ENCODE results near the gene ATP6V1G2. TPM values are rescaled to one million over a fixed set of nuclear protein-coding genes. Genes with fewer than 3 reads are reported as not detected.
A peak's percentile ranks its signal among the peaks of the same experiment; 100 is the strongest.

The ATP6V1G2 gene
- total RNA-seq, 4 donors from 2014 or later: 1.2 to 1.6 TPM; not detected in 2

GRCh38 chr6:31580807-31581433, 34.5 kb upstream of the ATP6V1G2 start:
- intact Hi-C loops (cut with DNase I; ENCODE audit: low total_unique reads): no loop called here
- peak overlapping the region; percentile 57 to 78 for H3K4me3 ChIP-seq
- peak; percentile 85 to 88 for DNase-seq
- no peaks in the 10 kb centered on the region for H3K36me3 ChIP-seq
- peak overlapping the region; percentile 80 to 92 for H3K27ac ChIP-seq
- no peaks in the 10 kb centered on the region for H3K9me3 ChIP-seq
- peaks cover 0 to 5% of the 10 kb centered on the region in 2 donors for H3K4me1 ChIP-seq
- TF ChIP-seq POLR2A (IDR thresholded peaks at IDR 0.05) (peak; percentile 40 to 52), CTCF (IDR thresholded peaks at IDR 0.05) (peak; percentile 91 to 98 (median 96))
- H3K27me3 ChIP-seq: no peaks in the 10 kb centered on the region

- Histone ChIP-seq H3K27me3 (no peaks in the 10 kb centered on the region), H3K4me1 (peaks cover 0 to 5% of the 10 kb centered on the region in 2 donors), H3K4me3 (peak overlapping the region; percentile 57 to 78), H3K36me3 (no peaks in the 10 kb centered on the region), H3K9me3 (no peaks in the 10 kb centered on the region), H3K27ac (peak overlapping the region; percentile 80 to 92)
- no peak for DNase-seq
- TF ChIP-seq CTCF (IDR thresholded peaks at IDR 0.05) (no peak), POLR2A (IDR thresholded peaks at IDR 0.05) (no peak)
- intact Hi-C loops (cut with DNase I; ENCODE audit: low total_unique reads): no loop called here
Measured at GRCh38 chr6:31580438-31580740, 34.0 kb upstream of the ATP6V1G2 start.

- Histone ChIP-seq H3K27me3 (no peaks in the 10 kb centered on the region), H3K36me3 (no peaks in the 10 kb centered on the region), H3K27ac (no peak overlapping the region), H3K9me3 (no peaks in the 10 kb centered on the region), H3K4me3 (no peak overlapping the region), H3K4me1 (peaks cover 0 to 5% of the 10 kb centered on the region in 2 donors)
- no peak for DNase-seq
- intact Hi-C loops (cut with DNase I; ENCODE audit: low total_unique reads): no loop called here
- TF ChIP-seq POLR2A (IDR thresholded peaks at IDR 0.05): no peak
- TF ChIP-seq CTCF (IDR thresholded peaks at IDR 0.05): no peak
Measured at GRCh38 chr6:31579546-31580437, 33.4 kb upstream of the ATP6V1G2 start.

- Histone ChIP-seq H3K27ac (no peak overlapping the region), H3K36me3 (no peaks in the 10 kb centered on the region), H3K9me3 (no peaks in the 10 kb centered on the region), H3K27me3 (no peaks in the 10 kb centered on the region), H3K4me1 (peaks cover 0 to 5% of the 10 kb centered on the region in 2 donors), H3K4me3 (no peak overlapping the region)
- DNase-seq: no peak
- TF ChIP-seq POLR2A (IDR thresholded peaks at IDR 0.05) (no peak), CTCF (IDR thresholded peaks at IDR 0.05) (no peak)
- intact Hi-C loops (cut with DNase I; ENCODE audit: low total_unique reads): no loop called here
Measured at GRCh38 chr6:31579119-31579505, 32.7 kb upstream of the ATP6V1G2 start.

Measured in uterus (tissue), 4 donors.